ENCODE results near the gene PTPN5.

Gene PTPN5

GRCh38 chr11:18739685-18740084 is 51.9 kb downstream of the PTPN5 start:
- ChIA-PET CTCF (interaction anchor here (0.6 to 11.4 kb wide), 6 partner anchors 8 to 624 kb away, joined by 3 to 132 read pairs (median 7); partner anchors contain the start of genes IGSF22 and LDHC), POLR2A (no interaction called here)
- no peak for TF ChIP-seq CTCF (IDR thresholded peaks at IDR 0.05; ENCODE audit: insufficient read depth, low read length, missing control alignments)
- DNase-seq (ENCODE audit: low read depth, low spot score), result no peak
- H3K4me3 ChIP-seq (ENCODE audit: low read depth, low read length), result no peak overlapping the region

- POLR2A ChIA-PET, result no interaction called here
- TF ChIP-seq CTCF (IDR thresholded peaks at IDR 0.05; ENCODE audit: insufficient read depth, low read length, missing control alignments), result no peak
- CTCF ChIA-PET, result interaction anchor here (0.7 to 11.4 kb wide), 4 partner anchors 10 to 197 kb away, joined by 4 to 132 read pairs (median 4); partner anchors contain the start of gene IGSF22
- no peak for DNase-seq (ENCODE audit: low read depth, low spot score)
- H3K4me3 ChIP-seq (ENCODE audit: low read depth, low read length), result no peak overlapping the region
Measured at GRCh38 chr11:18737642-18738041, 54.0 kb downstream of the PTPN5 start.

- no peak for DNase-seq (ENCODE audit: low read depth, low spot score)
- no peak overlapping the region for H3K4me3 ChIP-seq (ENCODE audit: low read depth, low read length)
- ChIA-PET POLR2A (no interaction called here), CTCF (interaction anchor here (1.0 to 11.4 kb wide), 3 partner anchors 9 to 39 kb away, joined by 3 to 132 read pairs (median 4); partner anchors contain the start of gene IGSF22)
- TF ChIP-seq CTCF (IDR thresholded peaks at IDR 0.05; ENCODE audit: insufficient read depth, low read length, missing control alignments), result no peak
Measured at GRCh38 chr11:18736590-18737148, 54.9 kb downstream of the PTPN5 start.

GRCh38 chr11:18733202-18733601 is 58.4 kb downstream of the PTPN5 start:
- no peak for DNase-seq (ENCODE audit: low read depth, low spot score)
- ChIA-PET CTCF (interaction anchor here (0.9 to 11.4 kb wide), 9 partner anchors 10 to 618 kb away, joined by 3 to 132 read pairs (median 7); partner anchors contain the start of gene IGSF22), POLR2A (no interaction called here)
- no peak overlapping the region for H3K4me3 ChIP-seq (ENCODE audit: low read depth, low read length)
- TF ChIP-seq CTCF (IDR thresholded peaks at IDR 0.05; ENCODE audit: insufficient read depth, low read length, missing control alignments), result no peak

- TF ChIP-seq CTCF (IDR thresholded peaks at IDR 0.05; ENCODE audit: insufficient read depth, low read length, missing control alignments), result peak; percentile 87
- H3K4me3 ChIP-seq (ENCODE audit: low read depth, low read length), result no peak overlapping the region
- ChIA-PET CTCF (interaction anchor here (0.6 to 11.4 kb wide), 32 partner anchors 11 to 626 kb away, joined by 3 to 132 read pairs (median 4); partner anchors contain the start of genes IGSF22, SAAL1 and TSG101), POLR2A (no interaction called here)
- no peak for DNase-seq (ENCODE audit: low read depth, low spot score)
Measured at GRCh38 chr11:18731949-18732821, 59.4 kb downstream of the PTPN5 start.

GRCh38 chr11:18731441-18731840 is 60.2 kb downstream of the PTPN5 start:
- TF ChIP-seq CTCF (IDR thresholded peaks at IDR 0.05; ENCODE audit: insufficient read depth, low read length, missing control alignments), result no peak
- no peak overlapping the region for H3K4me3 ChIP-seq (ENCODE audit: low read depth, low read length)
- CTCF ChIA-PET, result interaction anchor here (0.7 to 11.4 kb wide), 30 partner anchors 10 to 625 kb away, joined by 3 to 132 read pairs (median 4); partner anchors contain the start of genes IGSF22, SAAL1 and TSG101
- no peak for DNase-seq (ENCODE audit: low read depth, low spot score)
- POLR2A ChIA-PET, result no interaction called here

All from AG04449 (cell line).